T-helper 2 cell treated with Interferon-gamma antibody and Interleukin-4, amounts not matched to agents 5 μg/mL and 100 μg/mL, for 36 hours (primary cell): ENCODE measurements around the gene GCH1.

Experiments used
- DNase-seq: peaks from one replicate; pipeline ENCODE4 v3.0.0; 2021; ENCODE audit warnings: low spot score
- H3K27ac Mint-ChIP-seq: one replicate; pipeline ENCODE4 v1.8.0; 2021; ENCODE audit warnings: mild to moderate bottlenecking, mixed read lengths
- H3K27me3 Mint-ChIP-seq: one replicate; pipeline ENCODE4 v1.8.0; 2021; ENCODE audit warnings: low read depth, mixed read lengths
- H3K36me3 Mint-ChIP-seq: one replicate; pipeline ENCODE4 v1.8.0; 2021; ENCODE audit warnings: low read depth, mixed read lengths
- H3K4me1 Mint-ChIP-seq: one replicate; pipeline ENCODE4 v1.8.0; 2021; ENCODE audit warnings: low read depth, mixed read lengths
- H3K4me3 Mint-ChIP-seq: one replicate; pipeline ENCODE4 v1.8.0; 2022; ENCODE audit warnings: mild to moderate bottlenecking, moderate library complexity, mixed read lengths
- H3K9me3 Mint-ChIP-seq: one replicate; pipeline ENCODE4 v1.8.0; 2021; ENCODE audit warnings: mixed read lengths

Gene GCH1

GRCh38 chr14:54902521-54903420, at the start of gene GCH1:
Gene GCH1, minus strand, starts transcription at chr14:54902826. Its CDS starts 163 bp downstream, at chr14:54902663.
- H3K27me3 Mint-ChIP-seq: no peaks in the 10 kb centered on the region
- H3K36me3 Mint-ChIP-seq: peaks cover 21% of the 10 kb centered on the region
- H3K9me3 Mint-ChIP-seq: peaks cover 9% of the 10 kb centered on the region
- H3K4me3 Mint-ChIP-seq: peak within 1 kb of the TSS; percentile 87
- H3K27ac Mint-ChIP-seq: peak within 1 kb of the TSS; percentile 92
- peaks cover 39% of the 10 kb centered on the region for H3K4me1 Mint-ChIP-seq
- peak; percentile 82 for DNase-seq

- DNase-seq: no peak
- Mint-ChIP-seq H3K36me3 (peaks cover 57% of the 10 kb centered on the region), H3K27ac (no peak overlapping the region), H3K4me1 (peaks cover 4% of the 10 kb centered on the region), H3K9me3 (no peaks in the 10 kb centered on the region), H3K4me3 (no peak overlapping the region), H3K27me3 (no peaks in the 10 kb centered on the region)
Observed at GRCh38 chr14:54947230-54947629, 44.6 kb upstream of the GCH1 start.

GRCh38 chr14:54946500-54946899, 43.9 kb upstream of the GCH1 start:
- no peak for DNase-seq
- Mint-ChIP-seq H3K9me3 (no peaks in the 10 kb centered on the region), H3K27me3 (no peaks in the 10 kb centered on the region), H3K36me3 (peaks cover 55% of the 10 kb centered on the region), H3K4me1 (peaks cover 4% of the 10 kb centered on the region), H3K4me3 (no peak overlapping the region), H3K27ac (no peak overlapping the region)

- Mint-ChIP-seq H3K27me3 (no peaks in the 10 kb centered on the region), H3K4me1 (peaks cover 4% of the 10 kb centered on the region), H3K9me3 (no peaks in the 10 kb centered on the region), H3K27ac (peak overlapping the region; percentile 11), H3K36me3 (peaks cover 56% of the 10 kb centered on the region), H3K4me3 (no peak overlapping the region)
- no peak for DNase-seq
Observed at GRCh38 chr14:54944737-54945391, 42.2 kb upstream of the GCH1 start.

- no peak for DNase-seq
- H3K4me3 Mint-ChIP-seq: no peak overlapping the region
- H3K9me3 Mint-ChIP-seq: no peaks in the 10 kb centered on the region
- H3K36me3 Mint-ChIP-seq: peaks cover 38% of the 10 kb centered on the region
- no peaks in the 10 kb centered on the region for H3K27me3 Mint-ChIP-seq
- H3K4me1 Mint-ChIP-seq: peaks cover 4% of the 10 kb centered on the region
- H3K27ac Mint-ChIP-seq: no peak overlapping the region
Observed at GRCh38 chr14:54942913-54943312, 40.3 kb upstream of the GCH1 start.

GRCh38 chr14:54936816-54937215, 34.2 kb upstream of the GCH1 start:
- no peaks in the 10 kb centered on the region for H3K9me3 Mint-ChIP-seq

GRCh38 chr14:54935958-54936357, 33.3 kb upstream of the GCH1 start:
- H3K27ac Mint-ChIP-seq: no peak overlapping the region
- H3K36me3 Mint-ChIP-seq: peaks cover 9% of the 10 kb centered on the region

More at GRCh38 chr14:54936816-54937215, 34.2 kb upstream of the GCH1 start:
- no peak overlapping the region for H3K4me3 Mint-ChIP-seq
- no peaks in the 10 kb centered on the region for H3K4me1 Mint-ChIP-seq
- H3K27ac Mint-ChIP-seq: no peak overlapping the region
- peaks cover 9% of the 10 kb centered on the region for H3K36me3 Mint-ChIP-seq
- no peak for DNase-seq
- no peaks in the 10 kb centered on the region for H3K27me3 Mint-ChIP-seq

GRCh38 chr14:54935100-54935499, 32.5 kb upstream of the GCH1 start:
- Mint-ChIP-seq H3K4me3 (no peak overlapping the region), H3K36me3 (peaks cover 3% of the 10 kb centered on the region), H3K4me1 (peaks cover 7% of the 10 kb centered on the region), H3K27ac (no peak overlapping the region), H3K9me3 (no peaks in the 10 kb centered on the region), H3K27me3 (no peaks in the 10 kb centered on the region)
- DNase-seq: no peak

More at GRCh38 chr14:54935958-54936357, 33.3 kb upstream of the GCH1 start:
- no peak for DNase-seq
- no peak overlapping the region for H3K4me3 Mint-ChIP-seq
- no peaks in the 10 kb centered on the region for H3K9me3 Mint-ChIP-seq
- H3K4me1 Mint-ChIP-seq: peaks cover 6% of the 10 kb centered on the region
- no peaks in the 10 kb centered on the region for H3K27me3 Mint-ChIP-seq

- Mint-ChIP-seq H3K4me1 (peaks cover 7% of the 10 kb centered on the region), H3K9me3 (no peaks in the 10 kb centered on the region), H3K27ac (no peak overlapping the region), H3K4me3 (no peak overlapping the region), H3K36me3 (peaks cover 3% of the 10 kb centered on the region), H3K27me3 (no peaks in the 10 kb centered on the region)
- DNase-seq: no peak
Observed at GRCh38 chr14:54933006-54933405, 30.4 kb upstream of the GCH1 start.

GRCh38 chr14:54931598-54932340, 29.1 kb upstream of the GCH1 start:
- H3K4me3 Mint-ChIP-seq: no peak overlapping the region
- H3K4me1 Mint-ChIP-seq: peaks cover 9% of the 10 kb centered on the region
- H3K27me3 Mint-ChIP-seq: no peaks in the 10 kb centered on the region
- no peak for DNase-seq
- no peak overlapping the region for H3K27ac Mint-ChIP-seq
- H3K36me3 Mint-ChIP-seq: peaks cover 2% of the 10 kb centered on the region
- no peaks in the 10 kb centered on the region for H3K9me3 Mint-ChIP-seq

GRCh38 chr14:54931101-54931500, 28.5 kb upstream of the GCH1 start:
- Mint-ChIP-seq H3K4me3 (no peak overlapping the region), H3K27me3 (no peaks in the 10 kb centered on the region), H3K9me3 (no peaks in the 10 kb centered on the region), H3K36me3 (no peaks in the 10 kb centered on the region), H3K4me1 (peaks cover 9% of the 10 kb centered on the region), H3K27ac (no peak overlapping the region)
- no peak for DNase-seq

- Mint-ChIP-seq H3K4me1 (peaks cover 9% of the 10 kb centered on the region), H3K27ac (no peak overlapping the region), H3K9me3 (no peaks in the 10 kb centered on the region), H3K27me3 (no peaks in the 10 kb centered on the region), H3K36me3 (no peaks in the 10 kb centered on the region), H3K4me3 (no peak overlapping the region)
- no peak for DNase-seq
Observed at GRCh38 chr14:54929556-54929955, 26.9 kb upstream of the GCH1 start.

- no peak for DNase-seq
- no peaks in the 10 kb centered on the region for H3K27me3 Mint-ChIP-seq
- H3K36me3 Mint-ChIP-seq: no peaks in the 10 kb centered on the region
- no peaks in the 10 kb centered on the region for H3K9me3 Mint-ChIP-seq
- no peak overlapping the region for H3K4me3 Mint-ChIP-seq
- H3K27ac Mint-ChIP-seq: no peak overlapping the region
- peaks cover 9% of the 10 kb centered on the region for H3K4me1 Mint-ChIP-seq
Observed at GRCh38 chr14:54928216-54928615, 25.6 kb upstream of the GCH1 start.

- no peaks in the 10 kb centered on the region for H3K9me3 Mint-ChIP-seq
Observed at GRCh38 chr14:54927551-54927950, 24.9 kb upstream of the GCH1 start.

More at GRCh38 chr14:54927551-54927950, 24.9 kb upstream of the GCH1 start:
- H3K4me1 Mint-ChIP-seq: peaks cover 9% of the 10 kb centered on the region
- H3K27me3 Mint-ChIP-seq: no peaks in the 10 kb centered on the region
- DNase-seq: no peak
- no peak overlapping the region for H3K27ac Mint-ChIP-seq
- no peaks in the 10 kb centered on the region for H3K36me3 Mint-ChIP-seq
- H3K4me3 Mint-ChIP-seq: no peak overlapping the region
